C4-2B (cell line): ENCODE data around the gene CUL3.

Experiments
- ZFX ChIP-seq: fragments of 450-650 bp; IDR thresholded peaks from 2 replicates; pipeline ENCODE4 v1.6.1; 2017
- TF ChIP-seq, protein P1 (sequence below): fragments of 450-650 bp; conservative IDR thresholded peaks from 2 replicates; pipeline ENCODE4 v1.5.1; 2017; ENCODE audit warnings: mild to moderate bottlenecking

DNA sequence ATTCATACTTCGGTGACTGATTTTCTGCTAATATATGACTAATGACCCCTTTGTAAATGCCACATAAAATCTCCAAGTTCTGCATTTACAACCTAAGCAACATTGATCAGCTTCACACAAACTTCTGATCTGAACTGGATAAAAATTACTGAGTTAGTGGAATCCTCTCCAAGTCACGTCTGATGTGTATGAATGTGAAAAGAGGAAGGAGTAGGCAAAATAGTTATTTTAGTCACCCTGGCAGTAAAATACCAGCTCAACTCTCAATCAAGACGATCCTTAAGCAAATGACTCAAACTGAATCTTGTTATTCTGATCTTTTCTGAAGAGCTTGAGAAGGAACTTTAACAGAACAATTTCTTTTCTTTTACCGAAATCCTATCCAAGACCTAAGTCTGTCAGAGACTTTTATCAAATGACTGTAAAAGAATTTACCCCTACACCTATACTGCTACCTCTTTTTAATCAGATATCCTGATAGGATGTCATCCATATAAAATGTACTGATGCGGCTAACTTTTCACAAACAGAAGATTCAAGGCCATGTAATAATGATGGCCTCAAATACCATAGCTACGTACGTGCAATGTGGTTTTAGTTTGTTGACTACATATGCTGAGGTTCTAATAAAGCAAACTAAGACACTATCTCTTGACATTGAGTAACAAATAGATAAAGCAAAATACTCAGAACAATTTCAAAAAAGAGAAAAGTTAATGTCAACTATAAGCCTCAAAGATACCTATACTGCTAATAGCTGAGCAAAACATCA lies 23.7 kb downstream of the CUL3 start:
- TF ChIP-seq, protein P1, sequence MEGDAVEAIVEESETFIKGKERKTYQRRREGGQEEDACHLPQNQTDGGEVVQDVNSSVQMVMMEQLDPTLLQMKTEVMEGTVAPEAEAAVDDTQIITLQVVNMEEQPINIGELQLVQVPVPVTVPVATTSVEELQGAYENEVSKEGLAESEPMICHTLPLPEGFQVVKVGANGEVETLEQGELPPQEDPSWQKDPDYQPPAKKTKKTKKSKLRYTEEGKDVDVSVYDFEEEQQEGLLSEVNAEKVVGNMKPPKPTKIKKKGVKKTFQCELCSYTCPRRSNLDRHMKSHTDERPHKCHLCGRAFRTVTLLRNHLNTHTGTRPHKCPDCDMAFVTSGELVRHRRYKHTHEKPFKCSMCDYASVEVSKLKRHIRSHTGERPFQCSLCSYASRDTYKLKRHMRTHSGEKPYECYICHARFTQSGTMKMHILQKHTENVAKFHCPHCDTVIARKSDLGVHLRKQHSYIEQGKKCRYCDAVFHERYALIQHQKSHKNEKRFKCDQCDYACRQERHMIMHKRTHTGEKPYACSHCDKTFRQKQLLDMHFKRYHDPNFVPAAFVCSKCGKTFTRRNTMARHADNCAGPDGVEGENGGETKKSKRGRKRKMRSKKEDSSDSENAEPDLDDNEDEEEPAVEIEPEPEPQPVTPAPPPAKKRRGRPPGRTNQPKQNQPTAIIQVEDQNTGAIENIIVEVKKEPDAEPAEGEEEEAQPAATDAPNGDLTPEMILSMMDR = no peak
- TF ChIP-seq ZFX = no peak
